ENCODE results near the gene A2M. TPM values are rescaled to one million over a fixed set of nuclear protein-coding genes. Genes with fewer than 3 reads are reported as not detected.

A2M gene
- total RNA-seq, 1 experiment from 2014 or later: 1.9 TPM

GRCh38 chr12:9143929-9144729 is 28.4 kb upstream of the A2M start:
- POLR2A ChIA-PET: no interaction called here
- H3K4me3 Mint-ChIP-seq: no peak overlapping the region
- TF ChIP-seq TP53 (CRISPR knock-in tag; IDR thresholded peaks at IDR 0.05) (no peak), JUN (CRISPR knock-in tag; IDR thresholded peaks at IDR 0.05) (no peak), TEAD4 (CRISPR knock-in tag; IDR thresholded peaks at IDR 0.05) (no peak), ZNF219 (CRISPR knock-in tag; IDR thresholded peaks at IDR 0.05; ENCODE audit: borderline replicate concordance) (no peak), FOXJ3 (CRISPR knock-in tag; IDR thresholded peaks at IDR 0.05; ENCODE audit: borderline replicate concordance) (no peak), GABPB1 (CRISPR knock-in tag; IDR thresholded peaks at IDR 0.05) (no peak), FOXK1 (CRISPR knock-in tag; IDR thresholded peaks at IDR 0.05) (no peak), ZNF138 (CRISPR knock-in tag; conservative IDR thresholded peaks at IDR 0.05) (no peak), SP1 (CRISPR knock-in tag; conservative IDR thresholded peaks at IDR 0.05) (no peak), MYBL2 (CRISPR knock-in tag; IDR thresholded peaks at IDR 0.05) (no peak), NR1H2 (CRISPR knock-in tag; IDR thresholded peaks at IDR 0.05) (no peak), PRRX2 (CRISPR knock-in tag; IDR thresholded peaks at IDR 0.05) (no peak), GTF2I (CRISPR knock-in tag; conservative IDR thresholded peaks at IDR 0.05) (no peak), ZNF423 (CRISPR knock-in tag; IDR thresholded peaks at IDR 0.05) (no peak), KAT7 (CRISPR knock-in tag; IDR thresholded peaks at IDR 0.05; ENCODE audit: borderline replicate concordance) (no peak), EMX1 (CRISPR knock-in tag; IDR thresholded peaks at IDR 0.05) (no peak)
- TF ChIP-seq, protein P1, sequence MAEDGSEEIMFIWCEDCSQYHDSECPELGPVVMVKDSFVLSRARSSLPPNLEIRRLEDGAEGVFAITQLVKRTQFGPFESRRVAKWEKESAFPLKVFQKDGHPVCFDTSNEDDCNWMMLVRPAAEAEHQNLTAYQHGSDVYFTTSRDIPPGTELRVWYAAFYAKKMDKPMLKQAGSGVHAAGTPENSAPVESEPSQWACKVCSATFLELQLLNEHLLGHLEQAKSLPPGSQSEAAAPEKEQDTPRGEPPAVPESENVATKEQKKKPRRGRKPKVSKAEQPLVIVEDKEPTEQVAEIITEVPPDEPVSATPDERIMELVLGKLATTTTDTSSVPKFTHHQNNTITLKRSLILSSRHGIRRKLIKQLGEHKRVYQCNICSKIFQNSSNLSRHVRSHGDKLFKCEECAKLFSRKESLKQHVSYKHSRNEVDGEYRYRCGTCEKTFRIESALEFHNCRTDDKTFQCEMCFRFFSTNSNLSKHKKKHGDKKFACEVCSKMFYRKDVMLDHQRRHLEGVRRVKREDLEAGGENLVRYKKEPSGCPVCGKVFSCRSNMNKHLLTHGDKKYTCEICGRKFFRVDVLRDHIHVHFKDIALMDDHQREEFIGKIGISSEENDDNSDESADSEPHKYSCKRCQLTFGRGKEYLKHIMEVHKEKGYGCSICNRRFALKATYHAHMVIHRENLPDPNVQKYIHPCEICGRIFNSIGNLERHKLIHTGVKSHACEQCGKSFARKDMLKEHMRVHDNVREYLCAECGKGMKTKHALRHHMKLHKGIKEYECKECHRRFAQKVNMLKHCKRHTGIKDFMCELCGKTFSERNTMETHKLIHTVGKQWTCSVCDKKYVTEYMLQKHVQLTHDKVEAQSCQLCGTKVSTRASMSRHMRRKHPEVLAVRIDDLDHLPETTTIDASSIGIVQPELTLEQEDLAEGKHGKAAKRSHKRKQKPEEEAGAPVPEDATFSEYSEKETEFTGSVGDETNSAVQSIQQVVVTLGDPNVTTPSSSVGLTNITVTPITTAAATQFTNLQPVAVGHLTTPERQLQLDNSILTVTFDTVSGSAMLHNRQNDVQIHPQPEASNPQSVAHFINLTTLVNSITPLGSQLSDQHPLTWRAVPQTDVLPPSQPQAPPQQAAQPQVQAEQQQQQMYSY (CRISPR knock-in tag; IDR thresholded peaks at IDR 0.05): no peak
- TF ChIP-seq, protein P2, sequence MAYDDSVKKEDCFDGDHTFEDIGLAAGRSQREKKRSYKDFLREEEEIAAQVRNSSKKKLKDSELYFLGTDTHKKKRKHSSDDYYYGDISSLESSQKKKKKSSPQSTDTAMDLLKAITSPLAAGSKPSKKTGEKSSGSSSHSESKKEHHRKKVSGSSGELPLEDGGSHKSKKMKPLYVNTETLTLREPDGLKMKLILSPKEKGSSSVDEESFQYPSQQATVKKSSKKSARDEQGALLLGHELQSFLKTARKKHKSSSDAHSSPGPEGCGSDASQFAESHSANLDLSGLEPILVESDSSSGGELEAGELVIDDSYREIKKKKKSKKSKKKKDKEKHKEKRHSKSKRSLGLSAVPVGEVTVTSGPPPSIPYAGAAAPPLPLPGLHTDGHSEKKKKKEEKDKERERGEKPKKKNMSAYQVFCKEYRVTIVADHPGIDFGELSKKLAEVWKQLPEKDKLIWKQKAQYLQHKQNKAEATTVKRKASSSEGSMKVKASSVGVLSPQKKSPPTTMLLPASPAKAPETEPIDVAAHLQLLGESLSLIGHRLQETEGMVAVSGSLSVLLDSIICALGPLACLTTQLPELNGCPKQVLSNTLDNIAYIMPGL (CRISPR knock-in tag; IDR thresholded peaks at IDR 0.05): no peak
- TF ChIP-seq, protein P3, sequence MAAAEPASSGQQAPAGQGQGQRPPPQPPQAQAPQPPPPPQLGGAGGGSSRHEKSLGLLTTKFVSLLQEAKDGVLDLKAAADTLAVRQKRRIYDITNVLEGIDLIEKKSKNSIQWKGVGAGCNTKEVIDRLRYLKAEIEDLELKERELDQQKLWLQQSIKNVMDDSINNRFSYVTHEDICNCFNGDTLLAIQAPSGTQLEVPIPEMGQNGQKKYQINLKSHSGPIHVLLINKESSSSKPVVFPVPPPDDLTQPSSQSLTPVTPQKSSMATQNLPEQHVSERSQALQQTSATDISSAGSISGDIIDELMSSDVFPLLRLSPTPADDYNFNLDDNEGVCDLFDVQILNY (CRISPR knock-in tag; IDR thresholded peaks at IDR 0.05): no peak

DNA sequence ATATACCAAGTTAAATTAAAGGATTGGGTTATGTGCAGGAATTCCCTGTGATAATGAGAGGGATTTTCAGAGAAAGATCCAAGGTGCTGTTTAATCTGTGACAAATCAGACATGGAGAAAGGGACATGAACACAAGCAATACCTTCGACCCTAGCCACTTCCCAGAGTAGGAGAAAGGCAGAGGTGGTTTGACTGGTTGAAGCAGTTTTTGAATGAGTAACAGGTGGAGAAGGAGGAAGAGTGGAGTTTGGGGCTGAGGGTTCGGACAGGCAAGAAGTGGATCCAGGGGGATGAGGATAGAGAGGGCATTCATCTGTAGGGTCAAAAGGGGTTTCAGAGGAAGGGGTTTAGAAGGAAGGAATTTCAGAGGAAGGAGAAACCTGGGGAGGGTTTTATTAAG is 27.4 kb upstream of the A2M start:
- no peak for ATAC-seq
- Mint-ChIP-seq H3K27ac (no peak overlapping the region), H3K4me3 (no peak overlapping the region), H3K4me1 (no peaks in the 10 kb centered on the region), H3K9me3 (peaks cover 80% of the 10 kb centered on the region), H3K36me3 (peaks cover 61% of the 10 kb centered on the region), H3K27me3 (ENCODE audit: low read depth) (peaks cover 19% of the 10 kb centered on the region)
- DNase-seq (ENCODE audit: low spot score): no peak
- CTCF ChIA-PET: no interaction called here
- POLR2A ChIA-PET: no interaction called here
- TF ChIP-seq ZMAT4 (CRISPR knock-in tag; IDR thresholded peaks at IDR 0.05): no peak
- no peak for TF ChIP-seq ATF1 (CRISPR knock-in tag; IDR thresholded peaks at IDR 0.05)
- TF ChIP-seq GTF2I (CRISPR knock-in tag; conservative IDR thresholded peaks at IDR 0.05): no peak
- TF ChIP-seq ZNF281 (CRISPR knock-in tag; IDR thresholded peaks at IDR 0.05): no peak
- TF ChIP-seq, protein P4, sequence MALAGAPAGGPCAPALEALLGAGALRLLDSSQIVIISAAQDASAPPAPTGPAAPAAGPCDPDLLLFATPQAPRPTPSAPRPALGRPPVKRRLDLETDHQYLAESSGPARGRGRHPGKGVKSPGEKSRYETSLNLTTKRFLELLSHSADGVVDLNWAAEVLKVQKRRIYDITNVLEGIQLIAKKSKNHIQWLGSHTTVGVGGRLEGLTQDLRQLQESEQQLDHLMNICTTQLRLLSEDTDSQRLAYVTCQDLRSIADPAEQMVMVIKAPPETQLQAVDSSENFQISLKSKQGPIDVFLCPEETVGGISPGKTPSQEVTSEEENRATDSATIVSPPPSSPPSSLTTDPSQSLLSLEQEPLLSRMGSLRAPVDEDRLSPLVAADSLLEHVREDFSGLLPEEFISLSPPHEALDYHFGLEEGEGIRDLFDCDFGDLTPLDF (CRISPR knock-in tag; IDR thresholded peaks at IDR 0.05): no peak
- TF ChIP-seq RELA (CRISPR knock-in tag; IDR thresholded peaks at IDR 0.05; ENCODE audit: borderline replicate concordance): no peak

More at GRCh38 chr12:9143929-9144729, 28.4 kb upstream of the A2M start:
- ATAC-seq (no peak), DNase-seq (ENCODE audit: low spot score) (no peak)
- H3K27me3 Mint-ChIP-seq (ENCODE audit: low read depth): peaks cover 19% of the 10 kb centered on the region
- H3K9me3 Mint-ChIP-seq: peaks cover 71% of the 10 kb centered on the region
- no peaks in the 10 kb centered on the region for H3K4me1 Mint-ChIP-seq
- peaks cover 57% of the 10 kb centered on the region for H3K36me3 Mint-ChIP-seq
- CTCF ChIA-PET: no interaction called here
- H3K27ac Mint-ChIP-seq: no peak overlapping the region

Data from WTC11 (cell line).